H9 (cell line): Measurements from ENCODE around the gene CRAT. TPM values are rescaled to one million over a fixed set of nuclear protein-coding genes. Genes with fewer than 3 reads are reported as not detected.
A peak's percentile ranks its signal among the peaks of the same experiment; 100 is the strongest.

ENCODE experiments used
- DNase-seq: peaks from one replicate; pipeline ENCODE4 v3.0.0-alpha.2; 2017
- H2AFZ ChIP-seq: one replicate; pipeline ENCODE4 v1.6.1; 2013; ENCODE audit warnings: mild to moderate bottlenecking, low read length, control low read depth, moderate library complexity
- H2AK5ac ChIP-seq: 2 replicates; pipeline ENCODE4 v1.6.1; 2013; ENCODE audit warnings: low read length, control low read depth, mixed read lengths; ENCODE audit not compliant: insufficient read length
- H2BK120ac ChIP-seq: one replicate; pipeline ENCODE4 v1.6.1; 2013; ENCODE audit warnings: low read depth, mild to moderate bottlenecking, low read length, control low read depth, inconsistent platforms; ENCODE audit not compliant: poor library complexity, severe bottlenecking
- H2BK12ac ChIP-seq: 2 replicates; pipeline ENCODE4 v1.6.1; 2013; ENCODE audit warnings: low read length, control low read depth, mixed read lengths, low read depth; ENCODE audit not compliant: insufficient read length
- H2BK15ac ChIP-seq: 2 replicates; pipeline ENCODE4 v1.6.1; 2013; ENCODE audit warnings: low read depth, low read length, control low read depth
- H2BK20ac ChIP-seq: one replicate; pipeline ENCODE4 v1.6.1; 2013; ENCODE audit warnings: low read depth, mild to moderate bottlenecking, low read length, control low read depth, inconsistent platforms; ENCODE audit not compliant: poor library complexity, severe bottlenecking
- H2BK5ac ChIP-seq: 2 replicates; pipeline ENCODE4 v1.6.1; 2013; ENCODE audit warnings: low read length, control low read depth, mixed read lengths; ENCODE audit not compliant: insufficient read length
- H3K14ac ChIP-seq: 2 replicates; pipeline ENCODE4 v1.6.1; 2013; ENCODE audit warnings: low read length, control low read depth; ENCODE audit not compliant: insufficient read depth
- H3K18ac ChIP-seq: 2 replicates; pipeline ENCODE4 v1.6.1; 2013; ENCODE audit warnings: low read depth, mild to moderate bottlenecking, mixed read lengths, low read length, control low read depth; ENCODE audit not compliant: insufficient read length
- H3K23ac ChIP-seq: 2 replicates; pipeline ENCODE4 v1.6.1; 2013; ENCODE audit warnings: low read length, control low read depth, mixed read lengths, low read depth; ENCODE audit not compliant: insufficient read length
- H3K23me2 ChIP-seq: 2 replicates; pipeline ENCODE4 v1.6.1; 2013; ENCODE audit warnings: low read depth, mild to moderate bottlenecking, mixed read lengths, low read length, control low read depth; ENCODE audit not compliant: insufficient read length, poor library complexity, severe bottlenecking
- H3K27ac ChIP-seq: 2 replicates; pipeline ENCODE4 v1.5.1; 2013; ENCODE audit warnings: low read length, control low read depth, mixed read lengths, low read depth; ENCODE audit not compliant: insufficient read length
- H3K27me3 ChIP-seq: 2 replicates; pipeline ENCODE4 v1.6.1; 2013; ENCODE audit warnings: low read length, control low read depth, inconsistent platforms; ENCODE audit not compliant: insufficient read depth
- H3K4ac ChIP-seq: 2 replicates; pipeline ENCODE4 v1.6.1; 2013; ENCODE audit warnings: low read depth, mild to moderate bottlenecking, control low read depth, inconsistent platforms, low read length, moderate library complexity
- H3K4me1 ChIP-seq: 2 replicates; pipeline ENCODE4 v1.6.1; 2013; ENCODE audit warnings: low read length, control low read depth, inconsistent platforms; ENCODE audit not compliant: insufficient read depth
- H3K4me2 ChIP-seq: 2 replicates; pipeline ENCODE4 v1.6.1; 2013; ENCODE audit warnings: low read length, control low read depth, mixed read lengths; ENCODE audit not compliant: insufficient read length, insufficient read depth
- H3K56ac ChIP-seq: 2 replicates; pipeline ENCODE4 v1.6.1; 2013; ENCODE audit warnings: low read depth, mild to moderate bottlenecking, mixed read lengths, low read length, control low read depth; ENCODE audit not compliant: insufficient read length
- H3K79me1 ChIP-seq: 2 replicates; pipeline ENCODE4 v1.6.1; 2013; ENCODE audit warnings: low read depth, mild to moderate bottlenecking, moderate library complexity, low read length, control low read depth, inconsistent platforms; ENCODE audit not compliant: insufficient read depth, poor library complexity, severe bottlenecking
- H3K79me2 ChIP-seq: 2 replicates; pipeline ENCODE4 v1.6.1; 2013; ENCODE audit warnings: low read length, control low read depth, inconsistent platforms; ENCODE audit not compliant: insufficient read depth
- H3K9ac ChIP-seq: 2 replicates; pipeline ENCODE4 v1.6.1; 2013; ENCODE audit warnings: low read length, control low read depth, mixed read lengths; ENCODE audit not compliant: insufficient read length; ENCODE audit errors: extremely low read depth
- H3K9me3 ChIP-seq: one replicate; pipeline ENCODE4 v1.6.1; 2013; ENCODE audit warnings: low read depth, low read length, inconsistent platforms; ENCODE audit not compliant: control insufficient read depth
- H3T11ph ChIP-seq: one replicate; pipeline ENCODE4 v1.6.1; 2013; ENCODE audit warnings: mild to moderate bottlenecking, low read length, control low read depth, inconsistent platforms
- H4K20me1 ChIP-seq: one replicate; pipeline ENCODE4 v1.6.1; 2013; ENCODE audit not compliant: control insufficient read depth, insufficient read length, insufficient read depth
- H4K5ac ChIP-seq: 2 replicates; pipeline ENCODE4 v1.6.1; 2013; ENCODE audit warnings: low read depth, mild to moderate bottlenecking, mixed read lengths, low read length, control low read depth; ENCODE audit not compliant: insufficient read length
- H4K8ac ChIP-seq: replicated peaks from 2 replicates; pipeline ENCODE4 v1.6.1; 2013; ENCODE audit warnings: low read length, control low read depth, mixed read lengths, low read depth; ENCODE audit not compliant: insufficient read length
- H4K91ac ChIP-seq: 2 replicates; pipeline ENCODE4 v1.6.1; 2013; ENCODE audit warnings: low read depth, mild to moderate bottlenecking, moderate library complexity, mixed read lengths, low read length, control low read depth; ENCODE audit not compliant: insufficient read length
- H3K27ac Mint-ChIP-seq, 3 experiments: 2 replicates in 2 of 3; 3 replicates in 1 of 3; pipeline ENCODE4 v1.8.0; 2020 to 2021; ENCODE audit warnings: mixed read lengths in 3 of 3, mild to moderate bottlenecking in 1 of 3, moderate library complexity in 1 of 3
- H3K27me3 Mint-ChIP-seq: 2 replicates; pipeline ENCODE4 v1.8.0; 2021; ENCODE audit warnings: low read depth, mild to moderate bottlenecking, moderate library complexity, mixed read lengths
- H3K36me3 Mint-ChIP-seq, 3 experiments: 2 replicates in 2 of 3; 3 replicates in 1 of 3; pipeline ENCODE4 v1.8.0; 2020 to 2021; ENCODE audit warnings: low read depth in 3 of 3, mixed read lengths in 3 of 3; ENCODE audit not compliant: insufficient read depth in 1 of 3
- H3K4me1 Mint-ChIP-seq, 2 experiments: 2 replicates each; pipeline ENCODE4 v1.8.0; 2020; ENCODE audit warnings: mixed read lengths in 2 of 2
- H3K4me3 Mint-ChIP-seq, 2 experiments: 2 replicates in 1 of 2; 3 replicates in 1 of 2; pipeline ENCODE4 v1.8.0; 2020 to 2021; ENCODE audit warnings: mild to moderate bottlenecking in 2 of 2, mixed read lengths in 2 of 2, moderate library complexity in 1 of 2
- H3K9me3 Mint-ChIP-seq, 2 experiments: 2 replicates in 1 of 2; 3 replicates in 1 of 2; pipeline ENCODE4 v1.8.0; 2020; ENCODE audit warnings: mild to moderate bottlenecking in 2 of 2, mixed read lengths in 2 of 2, moderate library complexity in 1 of 2
- CTCF ChIP-seq: fragments of 200-600 bp; sonication (generic); conservative IDR thresholded peaks from 3 replicates; pipeline ENCODE4 v1.8.0; 2021; ENCODE audit warnings: antibody characterized with exemption, mild to moderate bottlenecking
- WGBS: extraction: QIAGEN DNeasy Blood & Tissue Kit; methylation state at CpG from one replicate; pipeline ENCODE4 v1.1.7; 2013; ENCODE audit warnings: missing lambda C conversion rate, low lambda C conversion rate, mixed read lengths; ENCODE audit not compliant: insufficient read length; ENCODE audit errors: extremely low coverage; 5-methylcytosine and 5-hydroxymethylcytosine counted together
- total RNA-seq: library from RNA; stranded (reverse); gene quantifications from 2 replicates; pipeline ENCODE4 v1.2.1, GENCODE V29; 2021

CRAT gene
- total RNA-seq, 1 experiment from 2014 or later, result 15.0 TPM

GRCh38 chr9:129080298-129080600, 30.3 kb downstream of the CRAT start:
- no peak overlapping the region for H3T11ph ChIP-seq
- H3K36me3 Mint-ChIP-seq, result peaks cover 5 to 10% (median 6%) of the 10 kb centered on the region in 3 experiments; a peak in 6 of 7 replicates
- no peak overlapping the region for H3K14ac ChIP-seq
- no peak overlapping the region for H2BK120ac ChIP-seq
- peak overlapping the region; percentile 59 to 93 (median 77); a peak in 4 of 7 replicates for H3K27ac Mint-ChIP-seq
- H2BK5ac ChIP-seq, result no peak overlapping the region
- no peak overlapping the region for H2BK12ac ChIP-seq
- H4K5ac ChIP-seq, result no peak overlapping the region
- peaks cover 6% of the 10 kb centered on the region; the same call in 1 of the 2 replicates for H3K79me2 ChIP-seq
- peak overlapping the region; percentile 86 for H3K4me2 ChIP-seq
- H3K27me3 ChIP-seq, result no peaks in the 10 kb centered on the region
- no peak for TF ChIP-seq CTCF
- H3K79me1 ChIP-seq, result peaks cover 2% of the 10 kb centered on the region
- H3K4ac ChIP-seq, result no peak overlapping the region
- H3K9me3 ChIP-seq, result no peaks in the 10 kb centered on the region
- H3K9me3 Mint-ChIP-seq, result no peaks in the 10 kb centered on the region
- no peak overlapping the region for H3K27ac ChIP-seq
- H3K23me2 ChIP-seq, result peaks cover 12% of the 10 kb centered on the region
- H3K23ac ChIP-seq, result no peak overlapping the region
- H3K18ac ChIP-seq, result no peak overlapping the region
- H2AK5ac ChIP-seq, result no peak overlapping the region
- H3K27me3 Mint-ChIP-seq, result peaks cover 3% of the 10 kb centered on the region; the same call in 1 of the 2 replicates
- no peak overlapping the region for H2BK20ac ChIP-seq
- no peak overlapping the region for H4K8ac ChIP-seq
- H2BK15ac ChIP-seq, result no peak overlapping the region
- H3K4me1 ChIP-seq, result no peaks in the 10 kb centered on the region; the same call in 1 of the 2 replicates
- no peak overlapping the region for H3K56ac ChIP-seq
- no peak for DNase-seq
- peak overlapping the region; percentile 88 to 95 for H3K4me3 Mint-ChIP-seq
- no CpG with 5 or more reads among the region's 12 CpGs for WGBS
- H3K9ac ChIP-seq, result peak overlapping the region; percentile 39
- H2AFZ ChIP-seq, result no peak overlapping the region
- H4K91ac ChIP-seq, result no peak overlapping the region
- H3K4me1 Mint-ChIP-seq, result peaks cover 3 to 17% of the 10 kb centered on the region in 2 experiments
- peaks cover 2% of the 10 kb centered on the region for H4K20me1 ChIP-seq
